Smooth muscle cell of the brain vasculature (primary cell): ENCODE measurements around the gene SGPL1.

Experiments used
- DNase-seq: peaks from one replicate; pipeline ENCODE4 v3.0.0-alpha.2; 2012; ENCODE audit warnings: low read depth, low spot score

SGPL1 gene

DNA sequence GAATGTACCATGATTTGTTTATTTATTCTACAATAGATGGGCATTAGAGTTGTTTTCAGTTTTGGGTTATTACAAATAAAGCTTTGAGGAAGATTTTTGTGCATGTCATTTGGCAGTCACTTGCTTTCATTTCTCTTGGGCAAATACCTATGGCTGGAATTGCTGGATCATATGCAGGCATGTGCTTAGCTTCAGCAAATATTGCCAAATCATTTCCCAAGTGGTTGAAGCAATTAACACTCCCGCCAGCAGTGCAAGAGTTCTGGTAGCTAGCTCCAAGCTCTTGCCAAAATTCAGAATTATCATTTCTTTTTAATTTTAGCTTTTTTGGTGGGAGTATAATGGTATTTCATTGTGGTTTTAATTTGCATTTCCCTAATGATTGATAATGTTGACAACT is 105.5 kb downstream of the SGPL1 start:
- DNase-seq = no peak

DNA sequence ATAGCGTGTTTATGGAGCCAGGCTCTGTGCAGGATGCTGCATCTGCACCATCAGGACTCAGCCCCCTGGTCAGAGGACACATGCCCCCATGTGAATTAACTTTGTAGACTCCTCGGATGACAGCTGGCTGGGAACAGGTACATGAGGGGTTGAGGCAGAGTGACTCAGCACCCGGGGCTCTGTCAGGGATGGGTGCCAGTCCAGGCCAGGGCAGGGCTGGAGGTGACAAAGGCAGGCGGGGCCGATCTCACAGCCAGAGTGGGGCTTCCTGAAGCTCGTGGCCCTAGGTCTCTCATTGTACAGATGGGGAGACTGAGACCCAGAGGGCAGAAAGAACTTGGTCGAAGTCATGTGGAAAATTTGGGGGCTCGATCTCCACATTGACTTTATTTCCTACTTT is 107.9 kb downstream of the SGPL1 start:
- DNase-seq = no peak

- no peak for DNase-seq
Measured at GRCh38 chr10:70925377-70926225, 109.9 kb downstream of the SGPL1 start.

- DNase-seq = no peak
Measured at GRCh38 chr10:70926226-70927000, 110.7 kb downstream of the SGPL1 start.

- no peak for DNase-seq
Measured at GRCh38 chr10:70927189-70927943, 111.6 kb downstream of the SGPL1 start.

DNA sequence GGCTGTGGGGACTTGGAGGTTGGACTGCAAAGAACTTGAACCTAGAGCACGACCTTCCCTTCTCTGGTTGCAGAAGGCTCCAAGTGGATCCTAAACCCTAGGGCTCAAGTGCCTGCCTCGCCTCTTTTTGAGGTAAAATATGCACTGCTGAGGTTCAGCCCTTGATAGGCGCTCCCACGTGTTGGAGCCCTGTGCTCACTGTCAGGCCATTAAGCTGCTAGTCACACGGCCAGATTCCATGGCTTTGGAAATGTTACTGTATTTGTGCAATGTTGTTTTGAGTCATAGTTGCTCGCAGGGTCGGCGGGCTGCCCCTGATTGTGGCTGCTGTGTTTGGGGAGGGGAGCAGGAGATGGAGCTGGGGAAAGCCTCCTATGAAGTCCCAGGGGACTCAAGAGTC is 112.4 kb downstream of the SGPL1 start:
- DNase-seq = no peak

GRCh38 chr10:70930263-70931000 is 114.7 kb downstream of the SGPL1 start:
- no peak for DNase-seq
